OCI-LY3 (cell line): Measurements from ENCODE around the gene RELN.

Experiments
- H2AFZ ChIP-seq: fragments of 200-600, 300-600 bp; shearing (Covaris generic); 2 replicates; pipeline ENCODE4 v1.6.0; 2014; ENCODE audit warnings: antibody characterized with exemption, low read depth, low read length
- H3K27ac ChIP-seq: fragments of 200-600, 300-600 bp; sonication (generic); 2 replicates; pipeline ENCODE4 v1.5.1; 2014; ENCODE audit warnings: mild to moderate bottlenecking, low read length, moderate library complexity, mixed read lengths
- H3K27me3 ChIP-seq: fragments of 200-600, 300-600 bp; sonication (generic); 2 replicates; pipeline ENCODE4 v1.6.1; 2014; ENCODE audit warnings: low read depth, low read length, mixed read lengths
- H3K36me3 ChIP-seq: fragments of 200-600, 300-600 bp; sonication (generic); replicated peaks from 2 replicates; pipeline ENCODE3; 2014; ENCODE audit warnings: low read depth, low read length, mixed read lengths
- H3K4me1 ChIP-seq: fragments of 300-600, 200-600 bp; sonication (generic); 2 replicates; pipeline ENCODE4 v1.6.1; 2014; ENCODE audit warnings: low read length, mixed read lengths
- H3K4me2 ChIP-seq: fragments of 200-600, 300-600 bp; sonication (generic); 2 replicates; pipeline ENCODE4 v1.6.1; 2014; ENCODE audit warnings: low read length, mixed read lengths
- H3K4me3 ChIP-seq: fragments of 300-600, 200-600 bp; sonication (generic); 2 replicates; pipeline ENCODE4 v1.5.1; 2014; ENCODE audit warnings: antibody characterized with exemption, mild to moderate bottlenecking, low read length, moderate library complexity
- H3K79me2 ChIP-seq: fragments of 300-600, 200-600 bp; shearing (Covaris generic); 2 replicates; pipeline ENCODE4 v1.6.1; 2014; ENCODE audit warnings: mild to moderate bottlenecking, low read length, mixed read lengths
- H3K9ac ChIP-seq: fragments of 300-600, 200-600 bp; shearing (Covaris generic); 2 replicates; pipeline ENCODE4 v1.6.0; 2014; ENCODE audit warnings: mild to moderate bottlenecking, low read length, moderate library complexity
- H3K9me3 ChIP-seq: fragments of 200-600, 300-600 bp; shearing (Covaris generic); 2 replicates; pipeline ENCODE4 v1.6.1; 2014; ENCODE audit warnings: low read length, mixed read lengths; ENCODE audit not compliant: insufficient read depth
- H4K20me1 ChIP-seq: fragments of 200-600, 300-600 bp; sonication (generic); 2 replicates; pipeline ENCODE4 v1.6.1; 2016; ENCODE audit warnings: low read length, mixed read lengths; ENCODE audit not compliant: insufficient read depth
- EZH2phosphoT487 ChIP-seq: fragments of 200-600 bp; shearing (Covaris generic); IDR thresholded peaks from 2 replicates; pipeline ENCODE4 v1.6.1; 2018; ENCODE audit warnings: antibody characterized with exemption, mixed run types, low read depth
- TF ChIP-seq, protein P1 (sequence below): fragments of 200-600, 300-600 bp; sonication (generic); IDR thresholded peaks from 2 replicates; pipeline ENCODE4 v1.5.1; 2014; ENCODE audit warnings: antibody characterized with exemption, low read length, low read depth

RELN gene

DNA sequence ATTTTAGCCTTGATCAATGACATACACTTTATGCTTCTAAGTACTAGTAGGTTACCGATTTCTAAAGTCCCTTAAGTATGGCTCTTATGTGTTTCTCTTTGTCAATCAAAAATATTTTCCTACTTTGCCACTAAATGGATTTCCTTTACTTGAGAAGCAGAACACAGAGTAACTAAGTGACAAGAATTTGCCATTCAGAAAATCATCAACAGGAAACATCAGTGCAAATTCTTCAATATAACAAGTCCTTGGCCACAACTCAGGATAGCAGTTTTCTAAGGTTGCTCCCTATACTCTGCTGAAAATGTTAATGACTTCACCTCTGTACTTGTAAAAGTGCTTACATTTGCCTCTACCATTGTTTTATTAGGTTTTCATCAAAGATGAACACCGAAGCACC lies 303.8 kb downstream of the RELN start:
- Histone ChIP-seq H3K36me3 (no peaks in the 10 kb centered on the region), H3K79me2 (no peaks in the 10 kb centered on the region), H3K9me3 (no peaks in the 10 kb centered on the region), H3K4me1 (no peaks in the 10 kb centered on the region), H4K20me1 (no peaks in the 10 kb centered on the region), H2AFZ (no peak overlapping the region), H3K9ac (no peak overlapping the region), H3K27ac (no peak overlapping the region), H3K4me3 (no peak overlapping the region), H3K27me3 (peaks cover 10% of the 10 kb centered on the region; the same call in 1 of the 2 replicates), H3K4me2 (no peak overlapping the region)
- no peak for TF ChIP-seq EZH2phosphoT487
- TF ChIP-seq, protein P1, sequence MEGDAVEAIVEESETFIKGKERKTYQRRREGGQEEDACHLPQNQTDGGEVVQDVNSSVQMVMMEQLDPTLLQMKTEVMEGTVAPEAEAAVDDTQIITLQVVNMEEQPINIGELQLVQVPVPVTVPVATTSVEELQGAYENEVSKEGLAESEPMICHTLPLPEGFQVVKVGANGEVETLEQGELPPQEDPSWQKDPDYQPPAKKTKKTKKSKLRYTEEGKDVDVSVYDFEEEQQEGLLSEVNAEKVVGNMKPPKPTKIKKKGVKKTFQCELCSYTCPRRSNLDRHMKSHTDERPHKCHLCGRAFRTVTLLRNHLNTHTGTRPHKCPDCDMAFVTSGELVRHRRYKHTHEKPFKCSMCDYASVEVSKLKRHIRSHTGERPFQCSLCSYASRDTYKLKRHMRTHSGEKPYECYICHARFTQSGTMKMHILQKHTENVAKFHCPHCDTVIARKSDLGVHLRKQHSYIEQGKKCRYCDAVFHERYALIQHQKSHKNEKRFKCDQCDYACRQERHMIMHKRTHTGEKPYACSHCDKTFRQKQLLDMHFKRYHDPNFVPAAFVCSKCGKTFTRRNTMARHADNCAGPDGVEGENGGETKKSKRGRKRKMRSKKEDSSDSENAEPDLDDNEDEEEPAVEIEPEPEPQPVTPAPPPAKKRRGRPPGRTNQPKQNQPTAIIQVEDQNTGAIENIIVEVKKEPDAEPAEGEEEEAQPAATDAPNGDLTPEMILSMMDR, result no peak

- Histone ChIP-seq H4K20me1 (no peaks in the 10 kb centered on the region), H3K9me3 (no peaks in the 10 kb centered on the region), H3K27me3 (peaks cover 10% of the 10 kb centered on the region; the same call in 1 of the 2 replicates), H3K4me3 (no peak overlapping the region), H3K79me2 (no peaks in the 10 kb centered on the region), H3K9ac (no peak overlapping the region), H3K27ac (no peak overlapping the region), H3K36me3 (no peaks in the 10 kb centered on the region), H2AFZ (no peak overlapping the region), H3K4me2 (no peak overlapping the region), H3K4me1 (no peaks in the 10 kb centered on the region)
- TF ChIP-seq, protein P1, result no peak
- TF ChIP-seq EZH2phosphoT487, result no peak
These were observed 306.1 kb downstream of the RELN start for GRCh38 chr7:103683348-103683747.

- no peaks in the 10 kb centered on the region for H3K9me3 ChIP-seq
- no peaks in the 10 kb centered on the region for H3K4me1 ChIP-seq
- H3K27ac ChIP-seq, result no peak overlapping the region
These were observed 309.0 kb downstream of the RELN start for GRCh38 chr7:103680161-103681144.

More at GRCh38 chr7:103680161-103681144, 309.0 kb downstream of the RELN start:
- TF ChIP-seq EZH2phosphoT487, result no peak
- TF ChIP-seq, protein P1, result no peak
- Histone ChIP-seq H3K36me3 (no peaks in the 10 kb centered on the region), H3K4me3 (no peak overlapping the region), H2AFZ (no peak overlapping the region), H3K79me2 (no peaks in the 10 kb centered on the region), H3K4me2 (no peak overlapping the region), H4K20me1 (no peaks in the 10 kb centered on the region), H3K27me3 (peaks cover 3% of the 10 kb centered on the region; the same call in 1 of the 2 replicates), H3K9ac (no peak overlapping the region)
